Pancreas (tissue), 10 donors: Measurements from ENCODE around the gene GAMT. TPM values are rescaled to one million over a fixed set of nuclear protein-coding genes. Genes with fewer than 3 reads are reported as not detected.

Experiments
- ATAC-seq, 4 donors: fragments of 200-7000 bp; cut with Tn5 transposase; one replicate each; pipeline versions ENCODE4 v1.8.0 to v1.9.1; 2020; ENCODE audit warnings: mild to moderate bottlenecking in 4 of 4, moderate library complexity in 4 of 4
- DNase-seq, 6 donors: peaks; one replicate each; pipeline ENCODE4 v3.0.0-alpha.2; 2020
- FAIRE-seq: peaks from 2 replicates; lab custom pipeline; 2012; peaks lifted over from hg19 to GRCh38; lab: Jason Lieb, UNC
- H3K27ac ChIP-seq, 4 donors: fragments of 200-600 bp; sonication (generic); 1 replicate in 3 of 4; 2 replicates in 1 of 4; pipeline versions ENCODE4 v1.5.0 to v1.8.0; 2020
- H3K27me3 ChIP-seq, 4 donors: fragments of 200-600 bp; one replicate each; pipeline ENCODE4 v1.8.0; 2021
- H3K36me3 ChIP-seq, 3 donors: fragments of 200-600 bp; sonication (generic) in 1 of 3; one replicate each; pipeline versions ENCODE4 v1.5.0 to v1.8.0; 2020 to 2021
- H3K4me1 ChIP-seq, 3 donors: fragments of 200-600 bp; one replicate each; pipeline ENCODE4 v1.8.0; 2021
- H3K4me3 ChIP-seq, 4 donors: fragments of 200-600 bp; sonication (generic) in 2 of 4; one replicate each; pipeline versions ENCODE4 v1.5.0 to v1.8.0; 2020 to 2021
- H3K9me3 ChIP-seq, 4 donors: fragments of 200-600 bp; one replicate each; pipeline ENCODE4 v1.8.0; 2021
- WGBS, 2 donors: extraction: QIAGEN DNeasy Blood & Tissue Kit; methylation state at CpG; one replicate each; pipeline ENCODE4 v1.1.7; 2013; 5-methylcytosine and 5-hydroxymethylcytosine counted together
- intact Hi-C, 3 donors: fragments of 100-400 bp; cut with DNase I; formaldehyde crosslinking; loops; one replicate each; pipeline versions ENCODE4 v1.11.1 to v1.14.2; 2022
- polyA plus RNA-seq, 2 donors: library from polyadenylated mRNA; stranded (reverse); fragments of 200-250 nt; gene quantifications; one replicate each; pipeline ENCODE4 v1.2.3, GENCODE V29; 2013
- total RNA-seq, 6 donors: library from RNA; stranded (reverse); fragmentation: NEBNext Ultra II Directional in 4 of 6; extraction: Animal tissue kit (Norgen Biotek cat#: 25700) in 4 of 6; gene quantifications; one replicate each; pipeline versions ENCODE4 v1.2.1 to v1.2.4, GENCODE V29; 2021 to 2023
- TF ChIP-seq, protein P1 (sequence below), 4 donors: fragments of 200-600 bp; sonication (generic) in 3 of 4; IDR thresholded peaks; one replicate each; pipeline versions ENCODE4 v1.5.0 to v1.8.0; 2021; ENCODE audit warnings: antibody characterized with exemption in 4 of 4
- donor health status: healthy with polysubstance abuse.
- donor health status: DM: no; HTN: no; CAD: no; lungs with moderate emphysema.
- donor health status: DM: no; HTN: no; CAD: no.
- donor health status: control.
- donor health status: control.
- donor health status: Bipolar disorder and iron deficiency.
- donor health status: DM: yes; HTN: yes; CAD: no.
- donor health status: DM: no; HTN: no; CAD: no.
- donor health status: DM: no; HTN: no; CAD: no.
- donor health status: DM: yes; HTN: yes; CAD: no.

The GAMT gene
- total and polyA plus RNA-seq, 8 donors = 46.2 to 200 (median 66.0) TPM

DNA sequence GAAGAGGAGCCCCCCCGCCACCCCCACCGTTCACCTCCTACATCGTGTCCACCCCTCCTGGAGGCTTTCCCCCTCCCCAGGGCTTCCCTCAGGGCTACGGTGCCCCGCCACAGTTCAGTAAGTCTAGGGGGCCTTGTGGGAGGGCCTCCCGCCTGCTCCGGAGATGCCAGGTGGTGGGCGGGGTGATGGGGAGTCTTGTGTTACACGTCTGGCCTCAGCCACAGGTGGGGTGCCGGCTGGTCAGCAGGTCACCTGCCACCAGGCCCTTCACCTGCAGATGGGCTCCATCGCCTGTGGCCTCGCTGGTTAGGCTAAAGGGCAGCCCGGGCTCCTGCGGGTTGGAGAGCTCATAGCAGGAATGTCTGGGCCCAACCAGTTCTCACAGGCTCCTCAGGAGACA is 28.9 kb upstream of the GAMT start:
- intact Hi-C loops = no loop called here
- Histone ChIP-seq H3K27ac (no peak overlapping the region), H3K4me3 (no peak overlapping the region), H3K9me3 (no peaks in the 10 kb centered on the region), H3K27me3 (no peaks in the 10 kb centered on the region), H3K4me1 (no peaks in the 10 kb centered on the region), H3K36me3 (peaks cover 0 to 59% (median 27%) of the 10 kb centered on the region in 3 donors)
- peak in 1 of 6 donors; percentile 50 for DNase-seq
- TF ChIP-seq, protein P1, sequence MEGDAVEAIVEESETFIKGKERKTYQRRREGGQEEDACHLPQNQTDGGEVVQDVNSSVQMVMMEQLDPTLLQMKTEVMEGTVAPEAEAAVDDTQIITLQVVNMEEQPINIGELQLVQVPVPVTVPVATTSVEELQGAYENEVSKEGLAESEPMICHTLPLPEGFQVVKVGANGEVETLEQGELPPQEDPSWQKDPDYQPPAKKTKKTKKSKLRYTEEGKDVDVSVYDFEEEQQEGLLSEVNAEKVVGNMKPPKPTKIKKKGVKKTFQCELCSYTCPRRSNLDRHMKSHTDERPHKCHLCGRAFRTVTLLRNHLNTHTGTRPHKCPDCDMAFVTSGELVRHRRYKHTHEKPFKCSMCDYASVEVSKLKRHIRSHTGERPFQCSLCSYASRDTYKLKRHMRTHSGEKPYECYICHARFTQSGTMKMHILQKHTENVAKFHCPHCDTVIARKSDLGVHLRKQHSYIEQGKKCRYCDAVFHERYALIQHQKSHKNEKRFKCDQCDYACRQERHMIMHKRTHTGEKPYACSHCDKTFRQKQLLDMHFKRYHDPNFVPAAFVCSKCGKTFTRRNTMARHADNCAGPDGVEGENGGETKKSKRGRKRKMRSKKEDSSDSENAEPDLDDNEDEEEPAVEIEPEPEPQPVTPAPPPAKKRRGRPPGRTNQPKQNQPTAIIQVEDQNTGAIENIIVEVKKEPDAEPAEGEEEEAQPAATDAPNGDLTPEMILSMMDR (IDR thresholded peaks at IDR 0.05) = no peak
- no peak for FAIRE-seq
- no peak for ATAC-seq
- 88% methylated on average over 13 to 14 of the region's 14 CpGs for WGBS, 2 donors

DNA sequence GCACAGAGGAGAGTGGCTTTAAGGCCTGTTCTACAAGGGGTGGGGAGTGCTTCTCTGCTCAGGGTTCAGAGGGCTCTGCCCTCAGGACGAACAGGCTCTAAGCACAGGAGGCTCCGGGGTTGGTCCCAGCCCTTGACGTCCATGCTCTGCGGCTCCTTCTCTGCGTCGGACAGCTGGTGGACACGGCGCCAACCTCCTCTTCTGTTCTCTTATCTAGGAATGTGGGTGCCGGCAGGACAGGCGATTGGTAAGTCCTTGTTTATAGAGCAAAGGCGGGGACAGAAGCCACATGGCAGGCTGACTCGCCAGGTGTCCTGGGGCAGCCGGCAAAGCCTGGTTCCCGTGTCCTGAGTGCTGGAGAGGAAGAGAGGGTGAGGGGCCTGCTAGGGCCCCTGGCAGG is 28.4 kb upstream of the GAMT start:
- TF ChIP-seq, protein P1 (IDR thresholded peaks at IDR 0.05) = no peak
- FAIRE-seq (no peak), ATAC-seq (peak in 2 of 4 donors; percentile 13 to 34), DNase-seq (no peak)
- Histone ChIP-seq H3K4me1 (no peaks in the 10 kb centered on the region), H3K27me3 (no peaks in the 10 kb centered on the region), H3K9me3 (no peaks in the 10 kb centered on the region), H3K36me3 (peaks cover 0 to 58% (median 27%) of the 10 kb centered on the region in 3 donors), H3K27ac (no peak overlapping the region), H3K4me3 (no peak overlapping the region)
- WGBS, 2 donors = 47 to 52% methylated on average over 14 of the region's 14 CpGs
- intact Hi-C loops = no loop called here

DNA sequence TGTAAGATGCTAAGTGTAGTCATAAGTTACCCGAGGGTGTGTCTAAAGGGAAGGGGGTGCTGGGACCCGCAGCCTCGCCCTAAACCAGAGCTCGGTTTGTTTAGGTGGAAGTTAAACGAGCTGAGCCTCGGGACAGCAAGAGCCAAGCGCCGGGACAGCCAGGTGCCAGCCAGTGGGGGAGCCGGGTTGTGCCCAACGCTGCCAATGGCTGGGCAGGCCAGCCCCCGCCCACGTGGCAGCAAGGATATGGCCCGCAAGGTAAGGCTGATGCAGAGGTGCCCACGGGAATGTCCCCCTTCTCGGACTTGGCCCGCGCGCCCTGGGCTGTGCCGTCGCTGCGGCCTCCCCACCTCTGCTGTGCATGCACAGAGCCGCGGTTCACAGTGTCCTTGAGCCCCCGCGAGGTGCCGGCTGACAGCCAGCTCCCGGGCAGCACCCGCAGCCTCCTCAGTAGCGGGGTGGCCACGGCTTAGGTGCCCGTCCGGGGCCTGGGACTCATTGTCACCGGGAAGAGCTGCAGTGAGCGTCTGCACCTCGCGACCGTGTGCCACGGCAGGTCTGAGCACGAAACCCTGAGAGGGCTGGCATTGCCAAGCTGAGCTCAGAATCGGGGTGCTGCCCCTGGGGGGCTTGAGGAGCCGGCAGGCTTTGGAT is 27.5 kb upstream of the GAMT start:
- FAIRE-seq (no peak), DNase-seq (peak in 1 of 6 donors; percentile 54), ATAC-seq (peak in 2 of 4 donors; percentile 6)
- H3K4me1 ChIP-seq = no peaks in the 10 kb centered on the region
- H3K4me3 ChIP-seq = no peak overlapping the region
- intact Hi-C loops = no loop called here
- H3K9me3 ChIP-seq = no peaks in the 10 kb centered on the region
- TF ChIP-seq, protein P1 (IDR thresholded peaks at IDR 0.05) = no peak
- WGBS, 2 donors = 81 to 83% methylated on average over 39 to 41 of the region's 41 CpGs
- H3K27ac ChIP-seq = no peak overlapping the region
- H3K36me3 ChIP-seq = peaks cover 0 to 53% (median 28%) of the 10 kb centered on the region in 3 donors
- no peaks in the 10 kb centered on the region for H3K27me3 ChIP-seq

DNA sequence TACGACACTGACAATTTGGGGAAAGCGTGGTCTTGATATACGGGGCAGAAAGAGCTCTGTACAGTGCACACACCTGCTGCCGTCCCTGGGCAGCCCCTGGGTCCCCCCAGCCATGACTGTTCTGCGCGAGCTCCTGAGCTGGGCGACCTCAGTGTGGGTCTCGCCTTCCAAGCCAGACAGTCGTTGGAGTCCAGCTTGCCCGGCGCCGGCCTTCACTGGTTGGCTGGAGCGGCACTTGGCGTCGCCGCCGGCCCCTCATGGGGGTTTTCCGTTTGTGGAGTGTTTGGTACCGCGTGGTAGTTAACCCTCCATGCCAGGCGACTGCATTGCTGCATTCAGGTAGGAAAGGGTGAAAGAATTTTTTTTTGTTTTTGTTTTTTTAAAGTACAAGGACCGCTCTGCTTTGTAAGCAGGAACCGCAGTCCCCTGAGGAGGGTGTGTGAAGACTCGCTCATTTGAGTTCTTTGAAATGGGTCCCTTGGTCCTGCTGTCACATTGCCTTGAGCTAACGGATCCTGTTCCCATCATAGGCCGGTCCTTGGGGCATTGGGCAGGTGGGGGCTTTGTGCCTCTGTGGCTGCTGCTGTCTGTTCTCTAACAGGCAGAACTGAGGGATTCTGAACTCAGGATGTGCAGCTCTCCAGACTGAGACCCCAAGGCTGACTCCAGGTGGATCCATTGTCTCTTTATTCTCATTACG is 26.0 kb upstream of the GAMT start:
- DNase-seq (no peak), ATAC-seq (no peak), FAIRE-seq (no peak)
- H3K4me1 ChIP-seq = no peaks in the 10 kb centered on the region
- TF ChIP-seq, protein P1 (IDR thresholded peaks at IDR 0.05) = no peak
- H3K27ac ChIP-seq = no peak overlapping the region
- no peaks in the 10 kb centered on the region for H3K27me3 ChIP-seq
- intact Hi-C loops = no loop called here
- WGBS, 2 donors = 92 to 94% methylated on average over 27 of the region's 27 CpGs
- no peaks in the 10 kb centered on the region for H3K9me3 ChIP-seq
- no peak overlapping the region for H3K4me3 ChIP-seq
- peaks cover 0 to 53% (median 38%) of the 10 kb centered on the region in 3 donors for H3K36me3 ChIP-seq

DNA sequence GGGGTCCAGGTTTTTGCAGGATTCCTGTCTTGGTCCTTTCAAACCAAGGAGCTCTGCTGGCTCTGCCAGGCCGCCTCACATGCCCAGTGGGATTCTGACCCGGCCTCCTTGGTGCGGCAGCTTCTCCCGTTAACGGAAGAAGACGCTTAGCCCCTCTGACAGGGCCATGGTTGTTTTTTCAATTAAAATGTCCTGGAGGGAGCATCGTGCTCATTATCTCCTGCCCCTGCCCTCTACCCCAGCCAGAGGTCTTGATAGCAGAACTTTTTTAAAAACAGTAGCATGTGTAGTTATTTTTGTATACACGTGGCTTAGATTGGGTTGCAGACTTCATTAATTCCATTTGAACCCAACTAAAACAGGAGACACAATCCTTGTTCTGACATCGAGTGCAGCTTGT is 25.4 kb upstream of the GAMT start:
- no peaks in the 10 kb centered on the region for H3K27me3 ChIP-seq
- ATAC-seq (no peak), FAIRE-seq (no peak), DNase-seq (no peak)
- 86 to 90% methylated on average over 9 of the region's 9 CpGs for WGBS, 2 donors
- peaks cover 0 to 52% (median 38%) of the 10 kb centered on the region in 3 donors for H3K36me3 ChIP-seq
- H3K27ac ChIP-seq = no peak overlapping the region
- no peaks in the 10 kb centered on the region for H3K9me3 ChIP-seq
- no peaks in the 10 kb centered on the region for H3K4me1 ChIP-seq
- no peak overlapping the region for H3K4me3 ChIP-seq
- TF ChIP-seq, protein P1 (IDR thresholded peaks at IDR 0.05) = no peak
- intact Hi-C loops = no loop called here
